GM12801 (cell line): ENCODE results near the gene CCR5AS.

Experiments used
- TF ChIP-seq, protein P1 (sequence below): IDR thresholded peaks from one replicate; pipeline ENCODE4 v1.5.1; 2011; ENCODE audit warnings: control low read depth; ENCODE audit not compliant: insufficient read length; ENCODE audit errors: extremely low read depth

CCR5AS gene

DNA sequence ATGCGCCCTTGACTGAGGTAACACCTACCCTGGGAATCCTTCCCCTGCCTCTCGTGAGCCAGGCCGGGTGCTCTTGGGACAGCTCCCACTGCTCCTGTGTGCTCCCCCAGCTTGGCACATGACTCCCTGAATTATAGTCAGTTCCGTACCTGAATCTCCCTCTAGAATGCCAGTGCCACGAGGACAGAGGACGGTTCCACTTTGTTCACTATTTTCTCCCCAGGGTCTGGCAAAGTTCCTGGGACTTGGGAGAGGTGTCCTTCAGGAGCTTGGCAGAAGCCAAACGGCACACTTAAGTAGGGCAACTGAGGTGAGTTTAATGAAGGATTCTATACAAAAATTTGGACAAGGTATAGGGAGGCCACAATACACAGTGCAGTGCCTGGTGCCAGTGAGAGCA lies 9.8 kb downstream of the CCR5AS start:
- TF ChIP-seq, protein P1, sequence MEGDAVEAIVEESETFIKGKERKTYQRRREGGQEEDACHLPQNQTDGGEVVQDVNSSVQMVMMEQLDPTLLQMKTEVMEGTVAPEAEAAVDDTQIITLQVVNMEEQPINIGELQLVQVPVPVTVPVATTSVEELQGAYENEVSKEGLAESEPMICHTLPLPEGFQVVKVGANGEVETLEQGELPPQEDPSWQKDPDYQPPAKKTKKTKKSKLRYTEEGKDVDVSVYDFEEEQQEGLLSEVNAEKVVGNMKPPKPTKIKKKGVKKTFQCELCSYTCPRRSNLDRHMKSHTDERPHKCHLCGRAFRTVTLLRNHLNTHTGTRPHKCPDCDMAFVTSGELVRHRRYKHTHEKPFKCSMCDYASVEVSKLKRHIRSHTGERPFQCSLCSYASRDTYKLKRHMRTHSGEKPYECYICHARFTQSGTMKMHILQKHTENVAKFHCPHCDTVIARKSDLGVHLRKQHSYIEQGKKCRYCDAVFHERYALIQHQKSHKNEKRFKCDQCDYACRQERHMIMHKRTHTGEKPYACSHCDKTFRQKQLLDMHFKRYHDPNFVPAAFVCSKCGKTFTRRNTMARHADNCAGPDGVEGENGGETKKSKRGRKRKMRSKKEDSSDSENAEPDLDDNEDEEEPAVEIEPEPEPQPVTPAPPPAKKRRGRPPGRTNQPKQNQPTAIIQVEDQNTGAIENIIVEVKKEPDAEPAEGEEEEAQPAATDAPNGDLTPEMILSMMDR = no peak

DNA sequence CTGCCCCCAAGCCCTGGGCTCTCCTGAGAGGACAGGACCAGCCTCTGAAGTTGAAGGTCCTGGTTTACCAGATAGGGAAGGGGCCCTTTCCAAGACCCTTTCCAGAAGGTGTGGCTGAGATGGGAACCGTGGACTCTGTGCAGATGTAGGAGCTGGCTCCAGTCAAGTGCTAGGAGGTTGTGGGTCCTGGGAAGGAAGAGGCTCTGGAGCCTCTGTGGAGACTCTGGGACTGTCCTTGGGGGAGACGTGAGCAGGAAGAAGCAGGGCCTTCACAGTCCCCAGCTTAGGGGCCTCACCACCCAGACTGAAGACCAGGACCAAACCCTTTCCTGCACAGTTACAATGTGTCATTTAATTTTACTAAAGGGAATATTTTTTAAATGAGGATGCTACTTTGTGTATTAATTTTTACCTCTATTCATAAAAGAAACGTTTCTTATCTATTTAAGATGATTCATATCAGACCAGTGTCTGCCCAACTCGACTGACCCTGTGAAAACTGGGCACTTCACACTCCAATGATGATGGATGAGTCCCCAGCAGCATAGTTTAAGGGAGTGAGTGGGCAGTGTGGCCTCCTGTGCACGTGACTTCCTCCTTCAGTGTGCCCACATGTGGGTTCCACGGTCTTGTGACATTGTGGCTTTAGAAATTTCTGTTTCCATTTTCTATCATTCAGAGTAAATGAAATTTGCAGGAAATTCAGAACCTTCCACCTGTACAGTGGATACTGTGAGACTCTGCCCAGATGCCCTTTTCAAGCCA lies 10.9 kb downstream of the CCR5AS start:
- TF ChIP-seq, protein P1 = no peak

DNA sequence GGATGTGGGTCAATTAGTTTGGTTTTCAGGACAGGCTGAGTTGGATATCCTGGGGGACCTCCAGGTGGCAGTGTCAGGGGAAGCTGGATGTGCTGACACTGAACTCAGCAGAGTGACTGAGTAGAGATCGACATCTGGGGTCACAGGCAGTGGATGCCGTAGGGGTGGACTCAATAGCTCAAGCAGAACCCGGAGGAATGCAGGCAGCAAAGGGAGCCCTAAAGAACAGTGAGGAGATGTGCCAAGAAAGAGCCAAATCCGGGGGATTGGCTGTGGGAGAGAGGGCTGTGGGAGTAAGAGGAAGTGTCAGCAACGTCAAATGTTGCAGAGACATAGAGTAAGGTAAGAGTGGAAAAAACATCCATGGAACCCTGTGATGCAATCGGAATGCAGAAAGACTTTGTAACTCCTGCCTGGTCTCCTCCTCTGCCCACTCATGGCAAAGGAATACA lies 11.6 kb downstream of the CCR5AS start:
- TF ChIP-seq, protein P1 = no peak

DNA sequence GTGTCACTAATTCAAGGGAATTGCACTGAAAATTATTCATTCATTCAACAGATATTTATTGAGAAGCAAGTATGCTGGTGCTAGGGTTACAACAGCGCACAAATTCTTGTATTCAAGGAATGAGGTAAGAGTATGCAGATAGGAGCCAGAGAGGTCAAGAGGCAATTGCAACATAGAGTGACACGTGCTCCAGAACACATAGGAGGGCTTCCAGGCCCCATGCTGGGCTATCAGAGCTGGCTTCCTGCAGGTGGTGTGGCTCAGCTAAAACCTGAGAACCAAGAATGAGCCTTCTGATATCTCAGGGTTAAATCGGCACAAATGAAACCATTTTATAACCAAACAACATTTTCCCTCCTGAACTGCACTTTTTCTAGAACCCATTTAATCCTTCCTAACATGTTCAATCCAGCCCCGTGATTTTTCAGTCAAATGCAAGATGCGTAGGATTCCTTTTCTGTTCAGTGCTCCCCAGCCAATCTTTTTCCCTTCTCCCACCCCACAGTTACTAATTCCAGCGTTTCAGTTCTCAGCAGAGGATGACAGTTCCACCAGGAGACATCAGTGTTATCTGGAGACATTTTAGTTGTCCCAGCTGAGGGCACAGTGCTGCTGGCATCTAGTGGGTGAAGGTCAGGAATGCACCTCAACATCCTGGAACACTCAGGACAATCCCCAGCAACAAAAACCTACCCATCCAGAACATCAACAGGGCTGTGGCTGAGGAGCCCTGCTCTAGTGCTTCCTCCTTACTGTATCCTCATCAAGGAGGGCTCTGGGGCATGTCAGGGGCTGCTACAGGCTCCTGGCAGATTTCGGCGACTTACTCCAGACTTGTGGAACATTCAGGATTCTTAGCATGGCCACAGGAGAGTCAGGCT lies 13.1 kb downstream of the CCR5AS start:
- TF ChIP-seq, protein P1 = no peak

DNA sequence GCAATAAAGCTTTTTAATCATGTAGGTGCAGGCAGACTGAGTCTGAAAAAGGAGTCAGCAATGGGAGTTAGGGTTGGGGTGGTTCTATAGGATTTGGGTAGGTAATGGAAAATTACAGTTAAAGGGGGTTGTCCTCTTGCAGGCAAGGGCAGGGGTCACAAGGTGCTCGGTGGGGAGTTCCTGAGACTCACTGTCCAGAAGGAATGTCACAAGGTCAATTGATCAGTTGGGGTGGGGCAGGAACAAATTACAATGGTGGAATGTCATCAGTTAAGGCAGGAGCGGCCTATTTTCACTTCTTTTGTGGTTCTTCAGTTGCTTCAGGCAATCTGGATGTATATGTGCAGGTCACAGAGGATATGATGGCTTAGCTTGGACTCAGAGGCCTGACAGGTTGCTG lies 13.9 kb downstream of the CCR5AS start:
- TF ChIP-seq, protein P1 = no peak

DNA sequence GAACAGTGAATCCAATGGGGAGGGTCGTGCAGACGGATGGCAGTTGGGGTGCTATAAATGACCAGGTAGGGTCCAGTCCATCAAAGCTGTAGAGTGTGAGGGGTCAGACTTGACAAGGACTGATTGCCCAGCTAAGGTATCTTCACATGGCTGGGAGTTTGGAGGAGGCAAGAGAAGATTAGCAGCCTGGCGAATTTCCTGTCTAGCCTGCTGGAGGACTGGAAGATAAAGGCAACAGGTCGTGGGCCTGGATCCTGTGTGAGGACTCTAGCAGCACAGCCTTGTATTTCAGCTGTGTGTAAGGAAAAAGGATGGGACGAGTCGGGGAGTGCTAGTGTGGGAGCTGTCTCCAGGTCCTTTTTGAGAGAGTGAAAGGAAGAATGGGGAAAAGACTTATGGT lies 17.6 kb downstream of the CCR5AS start:
- TF ChIP-seq, protein P1 = no peak

DNA sequence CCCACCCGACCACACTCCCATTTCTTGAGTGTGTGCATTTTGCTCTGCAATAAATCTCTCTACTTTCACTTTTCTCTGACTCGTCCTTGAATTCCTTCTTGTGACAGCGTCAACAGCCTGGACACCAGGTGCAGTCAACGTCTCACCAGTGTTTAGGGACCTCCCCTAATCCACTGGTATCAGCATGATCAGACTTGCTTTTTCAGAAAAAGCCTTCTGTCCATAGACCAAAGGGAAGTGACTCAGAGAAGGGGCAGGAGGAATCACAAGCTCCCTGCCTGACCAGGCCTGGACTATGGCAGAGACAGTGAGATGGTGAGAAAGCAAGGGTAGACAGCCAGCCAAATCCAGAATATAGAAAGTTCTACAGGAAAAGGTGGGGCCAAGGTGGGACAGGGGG lies 20.7 kb downstream of the CCR5AS start:
- TF ChIP-seq, protein P1 = no peak
